H1 (cell line): ENCODE measurements around the gene RPTOR. TPM values are rescaled to one million over a fixed set of nuclear protein-coding genes. Genes with fewer than 3 reads are reported as not detected.

Experiments used
- FOSL1 ChIP-seq: IDR thresholded peaks from 2 replicates; pipeline ENCODE4 v1.6.1; 2011; ENCODE audit warnings: mild to moderate bottlenecking, low read depth, low read length, moderate library complexity; ENCODE audit not compliant: insufficient read depth
- TCF12 ChIP-seq: IDR thresholded peaks from 2 replicates; pipeline ENCODE4 v1.6.1; 2011; ENCODE audit warnings: low read depth, mild to moderate bottlenecking, low read length
- polyA plus RNA-seq, 7 experiments: library from polyadenylated mRNA; depleted of rRNA in 3 of 7; stranded (reverse) in 5 of 7; unstranded in 2 of 7; fragments of >200 nt in 5 of 7; fragments of 200-250 nt in 2 of 7; gene quantifications; 1 replicate in 5 of 7; 2 replicates in 1 of 7; 4 replicates in 1 of 7; pipeline versions ENCODE4 v1.2.1 to v1.2.3, GENCODE V29; 2011 to 2013; ENCODE audit warnings: missing spikeins in 2 of 7, mixed read lengths in 2 of 7
- total RNA-seq: library from RNA; stranded (reverse); fragmentation: NEBNext Ultra II Directional; extraction: Animal tissue kit (Norgen Biotek cat#: 25700); gene quantifications from 2 replicates; pipeline ENCODE4 v1.2.1, GENCODE V29; 2021
- TF ChIP-seq, protein P1 (sequence below): fragments of 300-600 bp; sonication (generic); IDR thresholded peaks from 2 replicates; pipeline ENCODE4 v1.7.1; 2012; ENCODE audit warnings: low read length, moderate library complexity, mild to moderate bottlenecking, inconsistent platforms; ENCODE audit not compliant: insufficient replicate concordance
- TF ChIP-seq, protein P2 (sequence below): IDR thresholded peaks from 2 replicates; pipeline ENCODE4 v1.6.1; 2012; ENCODE audit warnings: low read length, inconsistent platforms

Gene RPTOR
- total and polyA plus RNA-seq, 2 of the 8 experiments (the other 6 are each of a cell fraction or from before 2014, with no cell fraction given): 6.9 to 28.7 TPM

DNA sequence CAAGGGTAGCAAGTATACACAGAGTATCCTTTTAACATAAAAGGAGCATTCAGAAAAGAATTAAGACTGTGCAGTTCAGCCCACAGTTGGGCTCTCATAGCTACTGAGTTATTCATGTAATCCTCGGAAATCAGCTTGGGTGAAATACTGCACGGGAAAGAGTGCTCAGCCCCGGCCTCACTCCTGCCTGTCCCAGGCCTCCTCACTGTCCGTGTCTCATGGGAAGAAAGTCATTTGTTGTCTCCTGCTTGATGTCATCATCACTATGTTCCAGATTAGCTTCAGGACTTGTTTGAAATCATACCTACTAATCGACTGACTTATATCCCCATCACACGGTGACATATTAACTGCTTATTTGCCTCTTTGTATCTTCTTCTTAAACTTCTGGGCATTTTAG lies 223.8 kb downstream of the RPTOR start (continued):
- TF ChIP-seq, protein P1, sequence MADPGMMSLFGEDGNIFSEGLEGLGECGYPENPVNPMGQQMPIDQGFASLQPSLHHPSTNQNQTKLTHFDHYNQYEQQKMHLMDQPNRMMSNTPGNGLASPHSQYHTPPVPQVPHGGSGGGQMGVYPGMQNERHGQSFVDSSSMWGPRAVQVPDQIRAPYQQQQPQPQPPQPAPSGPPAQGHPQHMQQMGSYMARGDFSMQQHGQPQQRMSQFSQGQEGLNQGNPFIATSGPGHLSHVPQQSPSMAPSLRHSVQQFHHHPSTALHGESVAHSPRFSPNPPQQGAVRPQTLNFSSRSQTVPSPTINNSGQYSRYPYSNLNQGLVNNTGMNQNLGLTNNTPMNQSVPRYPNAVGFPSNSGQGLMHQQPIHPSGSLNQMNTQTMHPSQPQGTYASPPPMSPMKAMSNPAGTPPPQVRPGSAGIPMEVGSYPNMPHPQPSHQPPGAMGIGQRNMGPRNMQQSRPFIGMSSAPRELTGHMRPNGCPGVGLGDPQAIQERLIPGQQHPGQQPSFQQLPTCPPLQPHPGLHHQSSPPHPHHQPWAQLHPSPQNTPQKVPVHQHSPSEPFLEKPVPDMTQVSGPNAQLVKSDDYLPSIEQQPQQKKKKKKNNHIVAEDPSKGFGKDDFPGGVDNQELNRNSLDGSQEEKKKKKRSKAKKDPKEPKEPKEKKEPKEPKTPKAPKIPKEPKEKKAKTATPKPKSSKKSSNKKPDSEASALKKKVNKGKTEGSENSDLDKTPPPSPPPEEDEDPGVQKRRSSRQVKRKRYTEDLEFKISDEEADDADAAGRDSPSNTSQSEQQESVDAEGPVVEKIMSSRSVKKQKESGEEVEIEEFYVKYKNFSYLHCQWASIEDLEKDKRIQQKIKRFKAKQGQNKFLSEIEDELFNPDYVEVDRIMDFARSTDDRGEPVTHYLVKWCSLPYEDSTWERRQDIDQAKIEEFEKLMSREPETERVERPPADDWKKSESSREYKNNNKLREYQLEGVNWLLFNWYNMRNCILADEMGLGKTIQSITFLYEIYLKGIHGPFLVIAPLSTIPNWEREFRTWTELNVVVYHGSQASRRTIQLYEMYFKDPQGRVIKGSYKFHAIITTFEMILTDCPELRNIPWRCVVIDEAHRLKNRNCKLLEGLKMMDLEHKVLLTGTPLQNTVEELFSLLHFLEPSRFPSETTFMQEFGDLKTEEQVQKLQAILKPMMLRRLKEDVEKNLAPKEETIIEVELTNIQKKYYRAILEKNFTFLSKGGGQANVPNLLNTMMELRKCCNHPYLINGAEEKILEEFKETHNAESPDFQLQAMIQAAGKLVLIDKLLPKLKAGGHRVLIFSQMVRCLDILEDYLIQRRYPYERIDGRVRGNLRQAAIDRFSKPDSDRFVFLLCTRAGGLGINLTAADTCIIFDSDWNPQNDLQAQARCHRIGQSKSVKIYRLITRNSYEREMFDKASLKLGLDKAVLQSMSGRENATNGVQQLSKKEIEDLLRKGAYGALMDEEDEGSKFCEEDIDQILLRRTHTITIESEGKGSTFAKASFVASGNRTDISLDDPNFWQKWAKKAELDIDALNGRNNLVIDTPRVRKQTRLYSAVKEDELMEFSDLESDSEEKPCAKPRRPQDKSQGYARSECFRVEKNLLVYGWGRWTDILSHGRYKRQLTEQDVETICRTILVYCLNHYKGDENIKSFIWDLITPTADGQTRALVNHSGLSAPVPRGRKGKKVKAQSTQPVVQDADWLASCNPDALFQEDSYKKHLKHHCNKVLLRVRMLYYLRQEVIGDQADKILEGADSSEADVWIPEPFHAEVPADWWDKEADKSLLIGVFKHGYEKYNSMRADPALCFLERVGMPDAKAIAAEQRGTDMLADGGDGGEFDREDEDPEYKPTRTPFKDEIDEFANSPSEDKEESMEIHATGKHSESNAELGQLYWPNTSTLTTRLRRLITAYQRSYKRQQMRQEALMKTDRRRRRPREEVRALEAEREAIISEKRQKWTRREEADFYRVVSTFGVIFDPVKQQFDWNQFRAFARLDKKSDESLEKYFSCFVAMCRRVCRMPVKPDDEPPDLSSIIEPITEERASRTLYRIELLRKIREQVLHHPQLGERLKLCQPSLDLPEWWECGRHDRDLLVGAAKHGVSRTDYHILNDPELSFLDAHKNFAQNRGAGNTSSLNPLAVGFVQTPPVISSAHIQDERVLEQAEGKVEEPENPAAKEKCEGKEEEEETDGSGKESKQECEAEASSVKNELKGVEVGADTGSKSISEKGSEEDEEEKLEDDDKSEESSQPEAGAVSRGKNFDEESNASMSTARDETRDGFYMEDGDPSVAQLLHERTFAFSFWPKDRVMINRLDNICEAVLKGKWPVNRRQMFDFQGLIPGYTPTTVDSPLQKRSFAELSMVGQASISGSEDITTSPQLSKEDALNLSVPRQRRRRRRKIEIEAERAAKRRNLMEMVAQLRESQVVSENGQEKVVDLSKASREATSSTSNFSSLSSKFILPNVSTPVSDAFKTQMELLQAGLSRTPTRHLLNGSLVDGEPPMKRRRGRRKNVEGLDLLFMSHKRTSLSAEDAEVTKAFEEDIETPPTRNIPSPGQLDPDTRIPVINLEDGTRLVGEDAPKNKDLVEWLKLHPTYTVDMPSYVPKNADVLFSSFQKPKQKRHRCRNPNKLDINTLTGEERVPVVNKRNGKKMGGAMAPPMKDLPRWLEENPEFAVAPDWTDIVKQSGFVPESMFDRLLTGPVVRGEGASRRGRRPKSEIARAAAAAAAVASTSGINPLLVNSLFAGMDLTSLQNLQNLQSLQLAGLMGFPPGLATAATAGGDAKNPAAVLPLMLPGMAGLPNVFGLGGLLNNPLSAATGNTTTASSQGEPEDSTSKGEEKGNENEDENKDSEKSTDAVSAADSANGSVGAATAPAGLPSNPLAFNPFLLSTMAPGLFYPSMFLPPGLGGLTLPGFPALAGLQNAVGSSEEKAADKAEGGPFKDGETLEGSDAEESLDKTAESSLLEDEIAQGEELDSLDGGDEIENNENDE: no peak
- no peak for TF ChIP-seq TCF12
- TF ChIP-seq, protein P2, sequence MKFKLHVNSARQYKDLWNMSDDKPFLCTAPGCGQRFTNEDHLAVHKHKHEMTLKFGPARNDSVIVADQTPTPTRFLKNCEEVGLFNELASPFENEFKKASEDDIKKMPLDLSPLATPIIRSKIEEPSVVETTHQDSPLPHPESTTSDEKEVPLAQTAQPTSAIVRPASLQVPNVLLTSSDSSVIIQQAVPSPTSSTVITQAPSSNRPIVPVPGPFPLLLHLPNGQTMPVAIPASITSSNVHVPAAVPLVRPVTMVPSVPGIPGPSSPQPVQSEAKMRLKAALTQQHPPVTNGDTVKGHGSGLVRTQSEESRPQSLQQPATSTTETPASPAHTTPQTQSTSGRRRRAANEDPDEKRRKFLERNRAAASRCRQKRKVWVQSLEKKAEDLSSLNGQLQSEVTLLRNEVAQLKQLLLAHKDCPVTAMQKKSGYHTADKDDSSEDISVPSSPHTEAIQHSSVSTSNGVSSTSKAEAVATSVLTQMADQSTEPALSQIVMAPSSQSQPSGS: no peak
- TF ChIP-seq FOSL1: no peak
